CD4-positive, alpha-beta T cell treated with Interleukin-1 beta for 1 hour (primary cell): ENCODE measurements around the gene XPO4.
"Not testable (repeated sequence)": the region's sequence is repeated elsewhere in the genome, so short reads cannot be mapped to it uniquely, and the experiment has no call there.

Experiments
- DNase-seq, 2 donors: peaks; one replicate each; pipeline ENCODE4 v3.0.0-alpha.2; 2020 to 2022

The XPO4 gene

DNA sequence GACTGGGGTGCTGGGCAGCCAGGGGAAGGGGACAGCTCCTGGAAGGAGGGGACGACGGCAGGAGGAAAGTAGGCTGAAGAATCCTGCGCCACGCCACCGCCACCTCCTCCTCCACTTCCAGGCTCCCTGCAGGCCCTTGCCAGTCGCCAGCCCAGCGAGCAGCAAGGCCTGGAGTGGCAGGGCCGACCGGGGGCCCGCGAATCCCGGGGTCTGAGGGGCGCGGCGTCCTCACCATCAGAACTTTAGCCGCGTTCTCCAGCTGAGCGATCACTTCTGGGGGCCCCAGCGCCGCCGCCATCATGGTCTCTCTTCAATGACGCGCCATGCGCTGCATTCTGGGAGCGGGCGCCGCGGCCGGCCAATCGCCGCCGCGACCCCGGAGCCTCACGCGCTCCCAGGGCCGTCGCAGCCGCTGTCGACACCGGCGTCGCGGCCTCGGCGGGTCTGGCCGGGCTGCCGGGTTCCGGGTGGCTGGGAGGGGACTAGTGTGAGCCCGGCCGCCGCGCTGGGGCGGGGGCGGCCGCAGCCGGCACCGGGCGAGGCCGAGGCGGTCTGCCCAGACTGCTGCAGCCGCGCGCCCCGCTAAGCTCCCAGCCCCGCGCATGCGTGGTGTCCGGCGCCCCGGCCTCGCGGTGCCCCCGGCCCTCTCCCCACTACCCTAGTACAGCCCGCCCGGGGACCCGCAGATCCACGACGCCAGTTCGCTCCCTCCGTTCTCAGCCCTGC, at the start of gene XPO4:
Gene XPO4 (minus strand): TSS at position 309 of the 726 bp plus-strand sequence. CDS start 8 bp downstream, at position 301.
- DNase-seq: peak; percentile 80 to 81

DNA sequence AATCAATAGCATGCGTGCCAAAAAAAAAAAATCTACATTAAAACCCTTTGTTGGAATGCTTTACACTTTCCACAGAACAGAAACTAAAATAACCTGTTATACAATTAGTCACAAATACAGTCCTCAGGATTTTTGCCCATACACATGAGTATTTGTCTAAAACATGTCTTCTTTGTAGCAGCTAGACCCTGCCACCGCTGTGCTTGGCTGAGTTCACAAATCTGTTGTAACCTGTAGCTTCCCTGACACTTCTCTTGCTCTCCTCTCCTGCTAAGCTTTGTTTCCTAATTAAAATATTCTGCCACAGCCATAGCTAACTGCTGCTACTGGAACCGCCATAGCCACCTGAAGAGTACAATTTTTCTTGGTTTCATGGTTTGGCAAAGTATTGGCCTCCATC, 45.5 kb upstream of the XPO4 start:
- not testable (repeated sequence) for DNase-seq

DNA sequence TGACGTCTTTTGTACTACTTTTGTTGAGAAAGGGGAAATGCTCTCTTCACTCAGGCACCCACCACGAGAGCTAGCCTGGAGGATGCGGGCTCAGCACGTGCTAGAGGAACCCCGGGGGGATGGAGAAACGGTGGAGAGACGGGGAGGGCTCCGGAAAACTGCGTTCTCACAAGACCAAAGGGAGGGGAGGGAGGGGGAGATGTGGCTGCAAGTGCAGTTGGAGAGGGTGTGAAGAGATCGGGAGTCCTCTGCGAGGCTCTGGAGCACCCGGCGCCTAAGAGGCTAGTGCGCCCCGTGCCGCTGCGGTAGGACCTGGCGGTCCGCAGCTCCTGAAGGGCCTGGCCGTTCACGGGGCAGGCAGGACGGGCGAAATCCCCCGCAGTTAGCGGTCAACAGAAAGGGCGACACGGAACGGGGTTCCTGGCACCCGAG, 43.4 kb upstream of the XPO4 start:
- peak in 1 of 2 donors; percentile 27 for DNase-seq

DNA sequence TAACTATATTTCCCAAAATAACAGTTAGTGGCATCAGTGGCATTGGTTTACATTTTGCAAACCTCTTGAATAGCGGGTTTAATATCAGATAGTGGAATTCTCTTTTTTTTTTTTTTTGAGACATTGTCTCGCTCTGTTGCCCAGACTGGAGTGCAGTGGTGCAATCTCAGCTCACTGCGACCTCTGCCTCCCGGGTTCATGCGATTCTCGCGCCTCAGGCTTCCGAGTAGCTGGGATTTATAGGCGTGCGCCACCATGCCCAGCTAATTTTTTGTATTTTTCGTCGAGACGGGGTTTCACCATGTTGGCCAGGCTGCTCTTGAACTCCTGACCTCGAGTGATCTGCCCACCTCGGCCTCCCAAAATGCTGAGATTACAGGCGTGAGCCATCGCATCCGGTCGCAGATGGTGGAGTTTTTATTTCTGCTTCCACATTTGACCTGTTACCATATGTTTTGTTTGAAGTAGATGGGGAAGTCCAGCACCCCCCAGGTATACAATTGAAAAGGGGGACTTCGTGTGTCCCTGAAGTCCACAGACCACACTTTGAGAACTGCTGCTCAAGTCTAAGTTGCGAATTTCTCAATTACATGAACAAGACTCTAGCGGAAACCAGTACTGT, 40.5 kb upstream of the XPO4 start:
- peak in 1 of 2 donors; percentile 52 for DNase-seq

DNA sequence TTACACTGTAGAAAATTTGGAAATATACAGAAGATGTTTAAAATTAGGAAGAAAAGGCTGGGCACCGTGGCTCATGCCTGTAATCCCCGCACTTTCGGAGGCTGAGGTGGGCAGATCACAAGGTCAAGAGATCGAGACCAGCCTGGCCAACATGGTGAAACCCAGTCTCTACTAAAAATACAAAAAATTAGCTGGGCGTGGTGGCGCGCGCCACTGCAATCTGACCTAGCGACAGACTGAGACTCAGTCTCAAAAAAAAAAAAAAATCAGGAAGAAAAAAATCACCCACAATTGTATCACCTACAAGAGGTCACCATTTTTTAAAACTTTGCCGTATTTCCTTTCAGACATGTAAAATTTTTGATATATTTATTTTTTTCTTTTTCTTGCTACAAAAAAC, 38.0 kb upstream of the XPO4 start:
- not testable (repeated sequence) for DNase-seq

DNA sequence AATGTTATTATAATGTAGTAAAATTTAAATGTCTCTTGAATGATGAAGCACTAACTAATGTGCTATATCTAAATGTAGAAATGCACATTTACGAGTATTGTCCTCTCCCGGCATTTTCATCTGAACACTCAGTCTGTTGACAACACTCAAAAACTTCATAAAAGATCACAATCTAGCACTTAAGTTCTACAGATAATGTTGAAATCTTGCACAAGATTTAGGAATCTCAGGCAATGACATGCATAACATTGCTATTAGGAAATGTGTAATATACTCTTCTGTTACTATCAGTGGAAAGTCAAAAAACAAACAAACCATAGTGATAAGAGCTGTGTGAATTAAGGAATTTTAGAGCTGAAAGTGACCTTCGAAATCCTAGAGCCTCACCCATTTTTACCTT, 37.5 kb upstream of the XPO4 start:
- no peak for DNase-seq

DNA sequence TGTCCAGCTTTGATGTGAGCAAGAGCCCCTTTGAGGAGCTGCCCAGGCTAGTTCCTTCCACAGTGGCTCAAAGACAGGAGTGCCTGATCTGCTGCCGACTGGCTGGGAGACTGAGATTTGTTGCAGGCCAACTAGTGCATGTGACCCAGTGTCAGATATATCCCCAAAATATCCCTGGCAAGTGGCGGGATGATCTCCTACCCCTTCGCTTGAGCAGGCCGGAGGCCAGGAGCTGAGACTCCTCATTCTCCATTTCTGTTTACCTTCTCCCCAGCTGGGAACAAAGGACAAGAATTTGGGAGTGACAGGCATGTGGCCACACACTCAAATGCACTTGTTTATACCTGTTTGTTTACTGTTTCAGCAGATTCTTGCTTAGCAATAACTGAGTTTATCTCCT, 37.1 kb upstream of the XPO4 start:
- no peak for DNase-seq

DNA sequence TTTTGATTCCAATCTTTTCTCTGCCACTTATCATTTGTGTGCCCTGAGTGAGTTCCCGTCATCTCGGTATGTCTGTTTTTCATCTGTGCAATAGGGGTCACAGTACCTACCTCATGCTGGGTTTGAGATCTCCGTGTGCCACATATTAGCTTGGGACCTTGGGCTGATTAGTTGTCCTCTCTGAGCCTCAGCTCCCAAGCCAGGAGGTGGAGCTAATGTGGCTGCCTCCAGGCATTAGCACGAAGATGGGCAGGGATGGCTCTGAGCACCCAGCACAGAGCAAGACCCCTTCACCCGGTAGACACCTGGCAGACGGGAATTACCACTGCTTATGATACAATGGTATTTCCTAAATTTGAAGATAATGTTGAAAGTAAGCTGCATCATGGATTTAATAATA, 35.8 kb upstream of the XPO4 start:
- DNase-seq: no peak

DNA sequence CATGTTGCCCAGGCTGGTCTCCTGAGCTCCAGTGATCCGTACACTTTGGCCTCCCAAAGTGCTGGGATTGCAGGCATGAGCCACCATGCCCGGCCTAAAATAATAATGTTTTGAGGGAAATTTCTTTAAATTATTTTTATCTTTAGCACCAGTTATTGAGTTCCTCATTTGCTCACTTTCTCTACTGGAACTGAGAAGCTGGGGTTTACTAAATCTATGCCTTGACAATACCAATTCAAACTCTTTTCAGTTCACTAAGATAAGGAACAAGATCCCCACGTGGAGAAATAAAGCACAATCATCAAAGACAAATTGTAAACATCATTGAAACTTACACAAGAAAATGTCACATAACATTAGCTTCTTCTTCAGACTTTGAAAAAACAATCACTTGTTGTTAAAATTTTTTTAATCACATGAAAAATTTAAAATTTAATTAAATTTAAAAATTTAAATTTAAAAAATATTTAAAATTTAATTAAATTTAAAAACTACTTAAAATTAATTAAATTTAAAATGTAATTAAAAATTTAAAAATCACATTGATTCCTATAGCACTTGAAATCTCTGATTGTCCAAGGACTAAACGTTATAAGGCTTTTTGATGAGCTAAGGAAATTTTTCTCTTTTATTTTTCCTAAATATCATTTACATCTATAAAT, 25.2 kb upstream of the XPO4 start:
- no peak for DNase-seq

DNA sequence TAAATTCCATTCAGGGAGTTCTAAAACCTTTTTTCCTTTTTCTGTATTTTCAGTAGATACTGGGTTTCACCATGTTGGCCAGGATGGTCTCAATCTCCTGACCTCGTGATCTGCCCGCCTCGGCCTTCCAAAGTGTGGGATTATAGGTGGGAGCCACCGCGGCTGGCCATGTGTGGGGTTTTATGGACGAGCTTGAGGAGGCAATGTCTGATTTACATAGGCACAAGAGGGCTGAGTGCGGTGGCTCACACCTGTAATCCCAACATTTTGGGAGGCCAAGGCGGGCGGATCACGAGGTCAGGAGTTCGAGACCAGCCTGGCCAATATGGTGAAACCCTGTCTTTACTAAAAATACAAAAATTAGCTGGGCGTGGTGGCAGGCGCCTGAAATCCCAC, 22.8 kb upstream of the XPO4 start:
- not testable (repeated sequence) for DNase-seq

DNA sequence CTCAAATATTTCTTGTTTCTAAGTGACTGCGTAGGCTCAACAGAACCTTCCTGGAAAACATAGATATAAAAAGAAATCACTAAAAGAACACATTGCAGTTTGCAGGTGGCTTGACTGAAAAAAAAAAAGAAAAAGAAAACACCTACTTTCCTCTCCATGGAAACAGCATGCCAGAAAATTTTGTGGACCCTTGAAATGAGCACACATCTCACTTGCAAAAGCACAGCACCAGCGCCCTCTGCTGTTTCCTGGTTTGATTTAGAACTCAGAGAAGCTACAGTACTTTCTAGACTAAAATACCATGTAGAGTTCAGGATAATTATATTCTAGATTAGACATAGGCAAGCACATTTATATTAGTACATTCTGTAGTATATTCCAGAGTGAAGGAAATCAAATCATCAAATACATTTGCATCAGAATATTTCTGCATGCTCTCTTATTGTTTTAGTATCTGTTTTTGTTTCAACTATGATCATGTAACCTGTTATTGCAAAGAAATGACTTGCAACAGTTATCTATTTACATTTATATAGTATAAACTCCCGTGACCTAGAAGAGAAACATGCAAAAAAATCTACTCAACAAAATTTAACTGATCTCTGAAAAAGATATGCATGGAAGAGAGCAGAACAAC, 22.3 kb upstream of the XPO4 start:
- DNase-seq: peak; percentile 64 to 71

DNA sequence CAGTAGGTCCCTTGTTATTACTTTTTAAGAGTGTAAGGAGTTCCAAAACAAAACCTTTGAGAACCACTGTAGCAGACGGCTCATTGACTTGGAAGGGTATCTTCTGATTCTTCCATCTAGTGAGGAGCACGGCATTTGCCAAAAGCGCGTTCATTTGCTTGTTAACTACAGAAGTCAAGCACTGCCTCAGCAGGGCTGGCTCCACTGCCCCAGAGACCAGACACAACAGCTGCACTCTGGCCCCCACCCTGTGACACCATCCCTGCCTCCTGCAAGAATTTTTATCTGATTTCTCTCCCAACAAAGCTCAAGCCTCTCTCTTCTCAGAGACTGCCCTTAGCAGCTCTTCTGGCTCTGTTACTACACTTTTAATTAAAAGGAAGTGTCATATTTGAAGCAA, 20.7 kb upstream of the XPO4 start:
- no peak for DNase-seq

DNA sequence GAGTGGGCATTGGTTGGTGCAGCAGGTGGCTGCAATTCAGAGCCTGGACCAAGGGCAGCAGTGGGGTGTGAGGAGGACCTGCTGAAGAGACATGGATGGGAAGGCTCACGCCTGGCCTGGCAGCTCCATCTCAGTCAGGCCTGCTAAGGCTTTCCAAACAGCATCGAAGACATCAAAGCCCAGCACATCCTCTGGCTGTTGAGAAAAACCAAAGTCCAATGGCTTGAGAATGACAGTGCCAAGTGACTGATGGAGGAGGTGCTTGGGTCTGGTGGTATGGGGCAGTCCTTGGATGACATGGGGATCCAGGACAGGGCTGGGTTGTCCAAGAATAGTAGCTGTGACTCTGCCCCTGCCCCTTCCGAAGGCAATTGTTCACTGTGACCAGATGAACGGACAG, 19.0 kb upstream of the XPO4 start:
- no peak for DNase-seq

DNA sequence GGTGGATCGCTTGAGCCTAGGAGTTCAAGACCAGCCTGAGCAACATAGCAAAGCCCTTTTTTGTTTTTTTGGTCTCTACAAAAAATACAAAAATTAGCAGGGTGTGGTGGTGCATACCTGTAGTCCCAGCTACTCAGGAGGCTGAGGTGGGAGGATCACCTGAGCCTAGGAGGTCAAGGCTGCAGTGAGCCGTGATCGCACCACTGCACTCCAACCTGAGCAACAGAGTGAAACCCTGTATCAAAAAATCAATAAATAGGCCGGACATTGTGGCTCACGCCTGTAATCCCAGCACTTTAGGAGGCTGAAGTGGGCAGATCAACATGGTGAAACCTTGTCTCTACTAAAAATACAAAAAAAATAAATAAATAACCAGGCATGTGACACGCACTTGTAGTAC, 13.1 kb upstream of the XPO4 start:
- DNase-seq: not testable (repeated sequence)

DNA sequence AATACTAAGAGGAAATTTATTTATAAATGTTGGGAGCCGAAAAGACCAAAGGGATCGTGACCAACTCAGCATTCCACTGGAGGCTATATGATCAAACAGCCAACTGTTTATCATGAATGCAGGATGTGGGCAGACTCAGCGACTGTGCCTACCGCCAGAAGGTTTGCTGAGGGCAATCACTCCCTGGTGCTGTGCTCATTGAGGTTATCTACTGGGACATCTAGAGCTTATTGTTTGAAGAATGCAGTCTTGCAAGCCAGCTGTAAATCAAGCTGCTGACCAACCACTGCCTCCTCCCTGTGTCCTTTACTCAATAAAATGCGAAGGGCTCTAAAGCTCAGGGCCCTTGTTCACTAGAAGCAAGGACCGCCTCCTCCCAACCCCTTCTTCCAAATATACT, 8.5 kb upstream of the XPO4 start:
- no peak for DNase-seq

DNA sequence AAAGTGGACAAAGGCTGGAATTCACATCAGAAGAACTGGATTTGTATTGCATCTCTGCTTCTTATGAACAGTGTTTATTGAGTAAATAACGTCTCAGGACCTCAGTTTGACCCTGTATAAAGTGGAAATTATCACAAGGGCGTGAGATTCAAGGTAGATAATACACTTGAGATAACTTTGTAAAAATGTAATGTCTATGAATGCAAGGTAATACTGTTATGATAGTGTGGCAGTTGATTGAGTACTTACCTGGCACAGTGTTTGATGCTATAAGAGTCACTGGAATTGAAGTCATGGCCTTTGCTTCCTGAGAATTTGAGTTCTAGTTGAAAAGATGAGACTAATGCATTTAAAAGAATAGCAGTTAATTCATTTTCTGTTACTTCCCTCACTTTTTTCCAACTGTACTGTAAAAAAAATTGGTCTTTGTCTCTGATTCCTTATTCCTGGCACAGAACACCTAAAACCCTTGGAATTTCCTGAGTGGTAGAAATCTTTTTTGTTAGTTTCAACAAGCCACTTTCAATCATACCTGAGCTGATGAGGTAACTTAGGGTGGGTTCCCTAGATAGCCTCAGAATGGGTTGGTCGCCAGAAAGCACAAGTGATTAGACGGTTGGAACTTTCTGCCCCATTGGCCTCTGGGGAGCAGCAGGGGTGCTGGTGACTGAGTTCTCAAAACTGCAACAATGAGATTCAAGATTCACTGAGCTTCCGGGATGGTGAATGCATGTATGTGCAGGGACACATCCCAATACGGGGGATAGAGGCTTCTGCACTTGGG, 6.4 kb upstream of the XPO4 start:
- no peak for DNase-seq

DNA sequence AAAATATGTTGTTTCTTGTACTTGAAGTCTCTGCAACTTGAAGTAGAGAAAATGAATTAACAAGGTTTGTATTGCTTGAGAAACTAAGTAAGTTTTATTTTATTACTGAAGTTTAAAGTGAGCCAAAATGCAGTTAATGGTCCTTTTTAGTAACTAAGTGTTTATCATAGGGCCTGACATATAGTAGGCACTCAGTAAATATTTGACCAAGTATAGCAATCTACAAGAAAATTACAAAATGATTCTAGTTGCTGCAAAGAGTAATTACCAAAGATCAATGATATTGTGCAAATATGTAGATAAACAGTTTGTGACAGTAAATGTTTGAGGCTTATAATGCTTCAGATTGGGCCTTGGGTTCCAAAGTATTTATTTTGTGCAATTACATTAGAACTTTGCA, 2.4 kb upstream of the XPO4 start:
- DNase-seq: no peak

DNA sequence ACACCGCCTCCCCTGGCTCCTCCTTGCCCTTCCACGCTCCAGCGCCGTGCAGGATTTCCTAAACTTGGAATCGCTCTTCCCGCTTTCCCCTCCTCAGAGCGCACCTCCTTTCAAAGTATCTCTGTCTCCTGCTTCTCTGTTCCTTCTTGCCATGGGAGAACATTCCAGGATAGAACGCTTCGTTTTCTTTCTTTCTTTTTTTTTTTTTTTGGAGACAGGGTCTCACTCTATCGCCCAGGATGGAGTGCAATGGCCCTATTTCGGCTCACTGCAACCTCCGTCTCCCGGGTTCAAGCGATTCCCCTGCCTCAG, 574 bp upstream of the XPO4 start:
- no peak for DNase-seq

DNA sequence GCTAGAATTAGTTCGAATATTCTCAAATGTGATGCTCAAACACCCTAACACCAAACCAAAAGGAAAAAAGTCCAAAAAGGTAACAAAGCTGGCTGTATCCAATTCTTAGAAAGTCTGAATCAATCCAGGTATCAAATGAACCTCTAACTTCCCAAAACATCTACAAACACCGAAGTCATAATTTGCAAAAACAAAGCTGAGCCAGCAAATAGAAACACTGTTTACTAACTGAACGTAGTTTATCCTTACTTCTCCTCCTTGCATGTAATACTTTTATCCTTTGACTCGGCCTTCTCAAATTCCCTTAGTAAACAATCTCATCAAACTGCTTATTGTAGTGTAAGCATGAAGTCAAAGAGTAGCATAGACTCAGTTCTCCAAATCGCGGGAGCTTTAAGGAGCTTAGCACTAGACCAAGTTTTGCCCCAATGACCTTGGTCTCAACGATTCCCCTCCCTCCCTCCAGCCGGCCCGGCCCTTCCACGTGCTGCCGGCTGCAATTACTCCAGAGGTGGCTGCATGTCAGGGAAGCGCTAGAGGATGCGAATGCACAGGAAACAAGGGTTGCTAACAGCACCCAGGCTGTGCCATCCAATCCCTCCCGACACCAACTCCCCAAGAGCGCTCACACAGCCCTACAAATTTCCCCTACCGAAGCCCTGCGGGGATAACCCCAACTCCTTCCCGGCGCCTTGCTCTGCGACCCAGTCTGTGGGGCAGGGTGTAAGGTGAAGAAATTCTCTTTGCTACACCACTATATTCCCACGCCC, 693 bp downstream of the XPO4 start:
- DNase-seq: peak; percentile 11 to 29

DNA sequence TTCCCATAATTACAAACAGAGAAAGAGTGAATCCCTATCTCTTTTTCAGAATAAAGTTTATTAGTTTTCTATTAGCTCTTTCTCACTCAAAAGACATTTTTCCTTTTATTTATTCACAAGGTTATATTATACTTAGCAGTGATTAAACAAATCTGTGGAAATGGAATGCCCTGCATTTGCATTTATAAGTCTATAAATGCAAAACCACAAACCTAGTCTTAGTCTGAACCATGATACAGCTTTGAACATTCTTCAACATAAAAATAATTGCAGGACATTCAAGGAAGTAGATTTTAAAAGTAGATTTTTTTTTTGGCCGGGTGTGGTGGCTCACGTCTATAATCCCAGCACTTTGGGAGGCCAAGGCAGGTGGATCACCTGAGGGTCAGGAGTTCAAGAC, 8.3 kb downstream of the XPO4 start:
- no peak for DNase-seq

DNA sequence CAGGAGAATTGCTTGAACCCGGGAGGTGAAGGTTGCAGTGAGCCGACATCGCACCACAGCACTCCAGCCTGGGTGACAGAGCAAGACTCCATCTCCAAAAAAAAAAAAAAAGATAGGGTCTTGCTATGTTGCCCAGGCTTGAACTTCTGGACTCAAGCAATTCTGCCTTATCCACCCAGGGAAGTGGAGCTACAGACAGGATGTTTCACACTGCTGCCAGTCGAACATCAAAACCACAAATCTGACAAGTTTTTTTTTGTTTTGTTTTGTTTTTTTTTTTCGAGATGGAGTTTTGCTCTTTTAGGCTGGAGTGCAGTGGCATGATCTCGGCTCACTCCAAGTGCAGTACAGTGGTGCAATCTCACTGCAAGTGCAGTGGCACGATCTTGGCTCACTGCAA, 10.8 kb downstream of the XPO4 start:
- DNase-seq: peak; percentile 2 to 14

DNA sequence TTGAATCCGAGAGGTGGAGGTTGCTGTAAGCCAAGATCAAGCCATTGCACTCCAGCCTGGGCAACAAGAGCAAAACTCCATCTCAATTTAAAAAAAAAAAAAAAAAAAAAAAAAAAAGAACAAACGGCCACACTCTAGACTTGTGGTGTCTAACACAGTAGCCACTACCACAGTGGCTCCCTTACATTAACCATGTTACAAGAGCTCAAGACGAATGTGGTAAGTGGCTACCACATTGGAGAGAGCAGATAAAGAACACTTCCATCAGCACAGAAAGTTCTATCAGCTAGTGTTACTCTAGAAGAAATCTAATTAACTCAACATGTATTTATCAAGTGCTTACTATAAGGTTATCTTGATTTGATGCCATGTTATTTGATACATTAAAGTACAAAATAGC, 11.5 kb downstream of the XPO4 start:
- DNase-seq: no peak
